Neural crest cell (in vitro differentiated cells): ENCODE data around the gene PACS2. TPM values are rescaled to one million over a fixed set of nuclear protein-coding genes. Genes with fewer than 3 reads are reported as not detected.
A peak's percentile ranks its signal among the peaks of the same experiment; 100 is the strongest.
"Not testable (repeated sequence)": the region's sequence is repeated elsewhere in the genome, so short reads cannot be mapped to it uniquely, and the experiment has no call there.

ENCODE experiments used
- DNase-seq: peaks from one replicate; pipeline ENCODE4 v3.0.0; 2021; ENCODE audit warnings: low read depth, mixed read lengths, low spot score
- H3K27ac Mint-ChIP-seq: one replicate; pipeline ENCODE4 v1.8.0; 2021; ENCODE audit warnings: mild to moderate bottlenecking, mixed read lengths; ENCODE audit not compliant: unreplicated experiment
- H3K27me3 Mint-ChIP-seq: 2 replicates; pipeline ENCODE4 v1.8.0; 2021; ENCODE audit warnings: low read depth, mild to moderate bottlenecking, mixed read lengths
- H3K36me3 Mint-ChIP-seq: 2 replicates; pipeline ENCODE4 v1.8.0; 2021; ENCODE audit warnings: low read depth, mild to moderate bottlenecking, mixed read lengths
- H3K4me1 Mint-ChIP-seq: 2 replicates; pipeline ENCODE4 v1.8.0; 2021; ENCODE audit warnings: mixed read lengths
- H3K4me3 Mint-ChIP-seq: one replicate; pipeline ENCODE4 v1.8.0; 2021; ENCODE audit warnings: mild to moderate bottlenecking, mixed read lengths
- H3K9me3 Mint-ChIP-seq: 2 replicates; pipeline ENCODE4 v1.8.0; 2021; ENCODE audit warnings: mixed read lengths
- total RNA-seq: library from RNA; stranded (reverse); gene quantifications from 2 replicates; pipeline ENCODE4 v1.2.1, GENCODE V29; 2021
- TF ChIP-seq, protein P1 (sequence below): fragments of 200-600 bp; sonication (generic); conservative IDR thresholded peaks from 2 replicates; pipeline ENCODE4 v1.5.0; 2021; ENCODE audit warnings: antibody characterized with exemption, mild to moderate bottlenecking

PACS2 gene
- total RNA-seq, 1 donor from 2014 or later: 104 TPM

GRCh38 chr14:105301103-105301914 is 13.2 kb upstream of the PACS2 start:
- TF ChIP-seq, protein P1, sequence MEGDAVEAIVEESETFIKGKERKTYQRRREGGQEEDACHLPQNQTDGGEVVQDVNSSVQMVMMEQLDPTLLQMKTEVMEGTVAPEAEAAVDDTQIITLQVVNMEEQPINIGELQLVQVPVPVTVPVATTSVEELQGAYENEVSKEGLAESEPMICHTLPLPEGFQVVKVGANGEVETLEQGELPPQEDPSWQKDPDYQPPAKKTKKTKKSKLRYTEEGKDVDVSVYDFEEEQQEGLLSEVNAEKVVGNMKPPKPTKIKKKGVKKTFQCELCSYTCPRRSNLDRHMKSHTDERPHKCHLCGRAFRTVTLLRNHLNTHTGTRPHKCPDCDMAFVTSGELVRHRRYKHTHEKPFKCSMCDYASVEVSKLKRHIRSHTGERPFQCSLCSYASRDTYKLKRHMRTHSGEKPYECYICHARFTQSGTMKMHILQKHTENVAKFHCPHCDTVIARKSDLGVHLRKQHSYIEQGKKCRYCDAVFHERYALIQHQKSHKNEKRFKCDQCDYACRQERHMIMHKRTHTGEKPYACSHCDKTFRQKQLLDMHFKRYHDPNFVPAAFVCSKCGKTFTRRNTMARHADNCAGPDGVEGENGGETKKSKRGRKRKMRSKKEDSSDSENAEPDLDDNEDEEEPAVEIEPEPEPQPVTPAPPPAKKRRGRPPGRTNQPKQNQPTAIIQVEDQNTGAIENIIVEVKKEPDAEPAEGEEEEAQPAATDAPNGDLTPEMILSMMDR: no peak
- H3K27me3 Mint-ChIP-seq: peaks cover 6% of the 10 kb centered on the region
- peak; percentile 99 for DNase-seq
- H3K27ac Mint-ChIP-seq: peak overlapping the region; percentile 86
- peaks cover 15% of the 10 kb centered on the region for H3K4me1 Mint-ChIP-seq
- H3K4me3 Mint-ChIP-seq: peak overlapping the region; percentile 90
- H3K9me3 Mint-ChIP-seq: no peaks in the 10 kb centered on the region
- H3K36me3 Mint-ChIP-seq: no peaks in the 10 kb centered on the region

- not testable (repeated sequence) for H3K27ac Mint-ChIP-seq, H3K27me3 Mint-ChIP-seq, H3K36me3 Mint-ChIP-seq, DNase-seq, H3K9me3 Mint-ChIP-seq
- H3K4me1 Mint-ChIP-seq: peaks cover 15% of the 10 kb centered on the region
- H3K4me3 Mint-ChIP-seq: peak overlapping the region; percentile 90
These were observed 12.7 kb upstream of the PACS2 start for GRCh38 chr14:105301915-105302249.

- H3K4me3 Mint-ChIP-seq: peak overlapping the region; percentile 67
- H3K4me1 Mint-ChIP-seq: peaks cover 11% of the 10 kb centered on the region
- H3K36me3 Mint-ChIP-seq: no peaks in the 10 kb centered on the region
- TF ChIP-seq, protein P1: no peak
- H3K9me3 Mint-ChIP-seq: no peaks in the 10 kb centered on the region
- DNase-seq: no peak
- H3K27ac Mint-ChIP-seq: no peak overlapping the region
- peaks cover 6% of the 10 kb centered on the region for H3K27me3 Mint-ChIP-seq
These were observed 10.6 kb upstream of the PACS2 start for GRCh38 chr14:105303949-105304348.

- H3K27me3 Mint-ChIP-seq: peaks cover 6% of the 10 kb centered on the region
- peaks cover 7% of the 10 kb centered on the region for H3K4me1 Mint-ChIP-seq
- no peak overlapping the region for H3K27ac Mint-ChIP-seq
- H3K9me3 Mint-ChIP-seq: no peaks in the 10 kb centered on the region
- DNase-seq: no peak
- H3K36me3 Mint-ChIP-seq: no peaks in the 10 kb centered on the region
- H3K4me3 Mint-ChIP-seq: no peak overlapping the region
- TF ChIP-seq, protein P1: no peak
These were observed 10.0 kb upstream of the PACS2 start for GRCh38 chr14:105304565-105304964.

GRCh38 chr14:105305345-105305744 is 9.2 kb upstream of the PACS2 start:
- Mint-ChIP-seq H3K9me3 (no peaks in the 10 kb centered on the region), H3K4me3 (no peak overlapping the region), H3K4me1 (peaks cover 3% of the 10 kb centered on the region), H3K36me3 (no peaks in the 10 kb centered on the region), H3K27me3 (peaks cover 6% of the 10 kb centered on the region), H3K27ac (no peak overlapping the region)
- DNase-seq: no peak
- TF ChIP-seq, protein P1: no peak

DNA sequence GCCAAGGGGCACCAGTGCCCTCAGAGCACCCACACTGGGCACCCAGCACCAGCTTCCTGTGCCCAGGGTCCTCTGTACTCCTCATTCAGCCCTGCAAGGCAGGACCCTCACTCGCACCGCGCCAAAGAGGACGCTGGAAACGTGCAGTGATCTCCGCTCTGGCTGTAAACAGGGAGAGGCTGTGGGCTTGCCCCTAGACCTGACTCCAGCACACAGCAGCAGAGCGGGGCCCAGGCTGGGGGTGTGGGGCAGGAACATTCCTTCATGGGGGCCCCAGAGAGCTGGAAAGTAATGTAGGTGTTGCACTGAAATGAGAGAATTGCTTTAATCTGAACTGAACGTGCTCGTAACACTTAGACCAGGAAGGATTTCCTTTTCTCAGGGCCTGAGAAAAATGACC is 8.8 kb upstream of the PACS2 start:
- TF ChIP-seq, protein P1: no peak
- H3K27me3 Mint-ChIP-seq: peaks cover 6% of the 10 kb centered on the region
- H3K27ac Mint-ChIP-seq: no peak overlapping the region
- H3K4me1 Mint-ChIP-seq: peaks cover 3% of the 10 kb centered on the region
- H3K4me3 Mint-ChIP-seq: no peak overlapping the region
- DNase-seq: no peak
- no peaks in the 10 kb centered on the region for H3K36me3 Mint-ChIP-seq
- no peaks in the 10 kb centered on the region for H3K9me3 Mint-ChIP-seq
